Astrocyte (in vitro differentiated cells and primary cell): Measurements from ENCODE around the gene CAMK2D. TPM values are rescaled to one million over a fixed set of nuclear protein-coding genes. Genes with fewer than 3 reads are reported as not detected.

Experiments used
- DNase-seq: peaks from one replicate; pipeline ENCODE4 v3.0.0-alpha.2; 2010; ENCODE audit warnings: low read depth
- FAIRE-seq: peaks from 2 replicates; lab custom pipeline; 2011; peaks lifted over from hg19 to GRCh38; lab: Jason Lieb, UNC
- H2AFZ ChIP-seq: 2 replicates; pipeline ENCODE4 v1.6.0; 2012; ENCODE audit warnings: low read depth, low read length, inconsistent platforms
- H3K27ac ChIP-seq: 2 replicates; pipeline ENCODE4 v1.5.1; 2011; ENCODE audit warnings: low read depth, low read length, inconsistent platforms
- H3K27me3 ChIP-seq: 2 replicates; pipeline ENCODE4 v1.6.0; 2011; ENCODE audit warnings: low read length, inconsistent platforms; ENCODE audit not compliant: insufficient read depth
- H3K36me3 ChIP-seq: 2 replicates; pipeline ENCODE4 v1.5.1; 2011; ENCODE audit warnings: low read length, inconsistent platforms; ENCODE audit not compliant: insufficient read depth
- H3K4me1 ChIP-seq: 2 replicates; pipeline ENCODE4 v1.5.1; 2011; ENCODE audit warnings: low read length, inconsistent platforms; ENCODE audit not compliant: insufficient read depth
- H3K4me2 ChIP-seq: 2 replicates; pipeline ENCODE4 v1.6.0; 2012; ENCODE audit warnings: low read length, inconsistent platforms
- H3K4me3 ChIP-seq: 2 replicates; pipeline ENCODE4 v1.5.1; 2011; ENCODE audit warnings: low read depth, mild to moderate bottlenecking, low read length, inconsistent platforms; ENCODE audit not compliant: insufficient read depth
- H3K79me2 ChIP-seq: 2 replicates; pipeline ENCODE4 v1.6.0; 2012; ENCODE audit warnings: mild to moderate bottlenecking, low read length, inconsistent platforms; ENCODE audit not compliant: insufficient read depth
- H3K9ac ChIP-seq: 2 replicates; pipeline ENCODE4 v1.6.0; 2012; ENCODE audit warnings: mild to moderate bottlenecking, low read length, inconsistent platforms
- H3K9me3 ChIP-seq: 2 replicates; pipeline ENCODE4 v1.5.1; 2012; ENCODE audit warnings: low read depth, mild to moderate bottlenecking, low read length, inconsistent platforms; ENCODE audit not compliant: insufficient read depth
- H4K20me1 ChIP-seq: 2 replicates; pipeline ENCODE4 v1.6.0; 2012; ENCODE audit warnings: low read length, inconsistent platforms; ENCODE audit not compliant: insufficient read depth
- H3K27ac Mint-ChIP-seq: one replicate; pipeline ENCODE4 v1.8.0; 2021; ENCODE audit warnings: mild to moderate bottlenecking, mixed read lengths; ENCODE audit not compliant: unreplicated experiment
- H3K27me3 Mint-ChIP-seq: one replicate; pipeline ENCODE4 v1.8.0; 2021; ENCODE audit warnings: low read depth, mixed read lengths; ENCODE audit not compliant: unreplicated experiment
- H3K36me3 Mint-ChIP-seq: one replicate; pipeline ENCODE4 v1.8.0; 2021; ENCODE audit warnings: low read depth, mixed read lengths; ENCODE audit not compliant: unreplicated experiment
- H3K4me1 Mint-ChIP-seq: one replicate; pipeline ENCODE4 v1.8.0; 2021; ENCODE audit warnings: low read depth, mixed read lengths; ENCODE audit not compliant: unreplicated experiment
- H3K4me3 Mint-ChIP-seq: one replicate; pipeline ENCODE4 v1.8.0; 2021; ENCODE audit warnings: mild to moderate bottlenecking, moderate library complexity, mixed read lengths; ENCODE audit not compliant: unreplicated experiment
- H3K9me3 Mint-ChIP-seq: one replicate; pipeline ENCODE4 v1.8.0; 2021; ENCODE audit warnings: mild to moderate bottlenecking, mixed read lengths; ENCODE audit not compliant: unreplicated experiment
- CTCF ChIP-seq: IDR thresholded peaks from 2 replicates; pipeline ENCODE4 v1.5.1; 2011; ENCODE audit warnings: low read depth, mild to moderate bottlenecking, inconsistent platforms, low read length, moderate library complexity; ENCODE audit not compliant: insufficient read depth
- EZH2 ChIP-seq: IDR thresholded peaks from 2 replicates; pipeline ENCODE4 v1.6.1; 2012; ENCODE audit warnings: mild to moderate bottlenecking, low read length, inconsistent platforms; ENCODE audit not compliant: insufficient read depth
- total RNA-seq: library from RNA; stranded (reverse); gene quantifications from 2 replicates; pipeline ENCODE4 v1.2.1, GENCODE V29; 2021

The CAMK2D gene
- total RNA-seq, 1 donor from 2014 or later: 80.8 TPM

DNA sequence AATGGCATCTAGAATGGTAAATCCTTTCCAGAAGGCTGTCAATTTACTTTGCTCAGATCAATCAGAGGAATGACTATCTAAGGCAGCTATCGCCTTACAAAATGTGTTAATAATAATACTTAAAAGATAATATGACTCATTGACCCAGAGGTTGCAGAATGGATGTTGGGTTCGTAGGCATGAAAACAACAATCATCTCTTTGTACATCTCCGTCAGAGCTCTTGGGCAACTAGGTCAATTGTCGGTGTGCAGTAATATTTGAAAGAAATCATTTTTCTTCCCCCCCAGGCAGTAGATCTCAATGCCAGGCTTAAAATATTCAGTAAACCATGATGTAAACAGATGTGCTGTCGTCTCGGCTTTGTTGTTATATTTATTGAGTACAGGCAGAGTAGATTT lies 165.1 kb downstream of the CAMK2D start:
- FAIRE-seq (no peak), DNase-seq (no peak)
- H3K4me1 Mint-ChIP-seq: peaks cover 15% of the 10 kb centered on the region
- H3K27ac ChIP-seq: no peak overlapping the region
- H2AFZ ChIP-seq: no peak overlapping the region
- peaks cover 10% of the 10 kb centered on the region for H3K36me3 Mint-ChIP-seq
- H3K9me3 ChIP-seq: no peaks in the 10 kb centered on the region
- H3K4me2 ChIP-seq: no peak overlapping the region
- no peaks in the 10 kb centered on the region for H3K27me3 Mint-ChIP-seq
- H3K9ac ChIP-seq: no peak overlapping the region
- peaks cover 5% of the 10 kb centered on the region for H3K4me1 ChIP-seq
- no peak overlapping the region for H3K4me3 ChIP-seq
- no peaks in the 10 kb centered on the region for H3K79me2 ChIP-seq
- H3K36me3 ChIP-seq: peaks cover 4% of the 10 kb centered on the region
- H3K27ac Mint-ChIP-seq: no peak overlapping the region
- H3K9me3 Mint-ChIP-seq: no peaks in the 10 kb centered on the region
- H3K27me3 ChIP-seq: no peaks in the 10 kb centered on the region
- H4K20me1 ChIP-seq: no peaks in the 10 kb centered on the region
- TF ChIP-seq CTCF (no peak), EZH2 (no peak)
- no peak overlapping the region for H3K4me3 Mint-ChIP-seq

- Mint-ChIP-seq H3K9me3 (no peaks in the 10 kb centered on the region), H3K27me3 (no peaks in the 10 kb centered on the region), H3K27ac (no peak overlapping the region), H3K36me3 (peaks cover 10% of the 10 kb centered on the region), H3K4me1 (peaks cover 22% of the 10 kb centered on the region), H3K4me3 (no peak overlapping the region)
- no peak overlapping the region for H3K4me3 ChIP-seq
- H3K4me1 ChIP-seq: peaks cover 5% of the 10 kb centered on the region
- TF ChIP-seq CTCF: no peak
- no peak for TF ChIP-seq EZH2
- H4K20me1 ChIP-seq: no peaks in the 10 kb centered on the region
- no peak overlapping the region for H3K9ac ChIP-seq
- H3K36me3 ChIP-seq: peaks cover 4% of the 10 kb centered on the region
- no peaks in the 10 kb centered on the region for H3K9me3 ChIP-seq
- no peak overlapping the region for H3K27ac ChIP-seq
- H3K4me2 ChIP-seq: no peak overlapping the region
- DNase-seq: no peak
- no peaks in the 10 kb centered on the region for H3K79me2 ChIP-seq
- H2AFZ ChIP-seq: no peak overlapping the region
- no peaks in the 10 kb centered on the region for H3K27me3 ChIP-seq
- FAIRE-seq: no peak
Observed at GRCh38 chr4:113594231-113594556, 167.3 kb downstream of the CAMK2D start.

- H3K27me3 ChIP-seq: no peaks in the 10 kb centered on the region
- no peaks in the 10 kb centered on the region for H3K79me2 ChIP-seq
- no peak for TF ChIP-seq EZH2
- TF ChIP-seq CTCF: no peak
- no peak overlapping the region for H3K4me2 ChIP-seq
- H3K4me3 ChIP-seq: no peak overlapping the region
- peaks cover 4% of the 10 kb centered on the region for H4K20me1 ChIP-seq
- H3K9me3 Mint-ChIP-seq: no peaks in the 10 kb centered on the region
- DNase-seq (no peak), FAIRE-seq (no peak)
- H3K4me1 ChIP-seq: peaks cover 5% of the 10 kb centered on the region
- no peak overlapping the region for H2AFZ ChIP-seq
- peaks cover 27% of the 10 kb centered on the region for H3K4me1 Mint-ChIP-seq
- no peak overlapping the region for H3K27ac ChIP-seq
- H3K27me3 Mint-ChIP-seq: no peaks in the 10 kb centered on the region
- no peak overlapping the region for H3K27ac Mint-ChIP-seq
- H3K36me3 Mint-ChIP-seq: peaks cover 10% of the 10 kb centered on the region
- no peak overlapping the region for H3K4me3 Mint-ChIP-seq
- no peaks in the 10 kb centered on the region for H3K9me3 ChIP-seq
- peaks cover 4% of the 10 kb centered on the region for H3K36me3 ChIP-seq
- H3K9ac ChIP-seq: no peak overlapping the region
Observed at GRCh38 chr4:113593400-113594230, 167.9 kb downstream of the CAMK2D start.
